ENCODE data around the gene CCP110. TPM values are rescaled to one million over a fixed set of nuclear protein-coding genes. Genes with fewer than 3 reads are reported as not detected.

Gene CCP110
- total RNA-seq, 1 donor from 2014 or later = 14.7 TPM

DNA sequence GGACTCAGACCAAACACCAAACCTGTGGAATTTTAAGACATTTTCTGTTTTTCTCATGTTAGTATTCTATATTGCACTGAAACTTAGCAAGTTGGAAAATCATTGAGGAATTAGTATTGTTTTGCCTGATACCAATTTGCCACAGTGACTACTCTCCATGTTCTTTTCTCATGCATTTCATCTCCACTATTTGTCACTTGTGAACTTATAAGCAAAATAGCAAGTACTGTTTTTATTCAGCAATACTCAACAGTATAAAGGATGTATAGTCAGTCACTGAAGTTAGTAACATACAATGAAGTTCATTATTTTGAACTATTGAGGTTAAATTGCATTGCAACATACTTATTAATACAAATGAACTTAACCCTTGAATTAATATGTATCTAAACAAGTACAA, 25.9 kb downstream of the CCP110 start:
- Histone ChIP-seq H3K79me2 (ENCODE audit: insufficient read depth, low read length) (no peaks in the 10 kb centered on the region), H3K4me3 (ENCODE audit: insufficient read depth, low read depth, low read length) (no peak overlapping the region), H2AFZ (ENCODE audit: low read depth, low read length) (no peak overlapping the region), H3K27ac (ENCODE audit: low read depth, low read length) (no peak overlapping the region), H3K4me1 (ENCODE audit: insufficient read depth, low read length) (no peaks in the 10 kb centered on the region), H3K9me3 (ENCODE audit: insufficient read depth, low read depth, low read length) (no peaks in the 10 kb centered on the region), H3K9ac (ENCODE audit: low read length) (no peak overlapping the region), H4K20me1 (ENCODE audit: insufficient read depth, low read length) (no peaks in the 10 kb centered on the region), H3K27me3 (ENCODE audit: insufficient read depth, low read length) (no peaks in the 10 kb centered on the region), H3K4me2 (ENCODE audit: low read length) (no peak overlapping the region), H3K36me3 (ENCODE audit: insufficient read depth, low read length) (peaks cover 11% of the 10 kb centered on the region)
- H3K4me3 Mint-ChIP-seq (ENCODE audit: unreplicated experiment) = no peak overlapping the region
- H3K36me3 Mint-ChIP-seq (ENCODE audit: low read depth, unreplicated experiment) = no peaks in the 10 kb centered on the region
- FAIRE-seq (no peak), DNase-seq (ENCODE audit: low read depth) (no peak)
- no peak overlapping the region for H3K27ac Mint-ChIP-seq (ENCODE audit: unreplicated experiment)
- H3K4me1 Mint-ChIP-seq (ENCODE audit: low read depth, unreplicated experiment) = peaks cover 1% of the 10 kb centered on the region
- no peaks in the 10 kb centered on the region for H3K9me3 Mint-ChIP-seq (ENCODE audit: unreplicated experiment)
- no peak for TF ChIP-seq EZH2 (IDR thresholded peaks at IDR 0.05; ENCODE audit: insufficient read depth, low read length)
- TF ChIP-seq, protein P1, sequence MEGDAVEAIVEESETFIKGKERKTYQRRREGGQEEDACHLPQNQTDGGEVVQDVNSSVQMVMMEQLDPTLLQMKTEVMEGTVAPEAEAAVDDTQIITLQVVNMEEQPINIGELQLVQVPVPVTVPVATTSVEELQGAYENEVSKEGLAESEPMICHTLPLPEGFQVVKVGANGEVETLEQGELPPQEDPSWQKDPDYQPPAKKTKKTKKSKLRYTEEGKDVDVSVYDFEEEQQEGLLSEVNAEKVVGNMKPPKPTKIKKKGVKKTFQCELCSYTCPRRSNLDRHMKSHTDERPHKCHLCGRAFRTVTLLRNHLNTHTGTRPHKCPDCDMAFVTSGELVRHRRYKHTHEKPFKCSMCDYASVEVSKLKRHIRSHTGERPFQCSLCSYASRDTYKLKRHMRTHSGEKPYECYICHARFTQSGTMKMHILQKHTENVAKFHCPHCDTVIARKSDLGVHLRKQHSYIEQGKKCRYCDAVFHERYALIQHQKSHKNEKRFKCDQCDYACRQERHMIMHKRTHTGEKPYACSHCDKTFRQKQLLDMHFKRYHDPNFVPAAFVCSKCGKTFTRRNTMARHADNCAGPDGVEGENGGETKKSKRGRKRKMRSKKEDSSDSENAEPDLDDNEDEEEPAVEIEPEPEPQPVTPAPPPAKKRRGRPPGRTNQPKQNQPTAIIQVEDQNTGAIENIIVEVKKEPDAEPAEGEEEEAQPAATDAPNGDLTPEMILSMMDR (IDR thresholded peaks at IDR 0.05; ENCODE audit: insufficient read depth, low read depth, low read length) = no peak
- H3K27me3 Mint-ChIP-seq (ENCODE audit: low read depth, unreplicated experiment) = no peaks in the 10 kb centered on the region

DNA sequence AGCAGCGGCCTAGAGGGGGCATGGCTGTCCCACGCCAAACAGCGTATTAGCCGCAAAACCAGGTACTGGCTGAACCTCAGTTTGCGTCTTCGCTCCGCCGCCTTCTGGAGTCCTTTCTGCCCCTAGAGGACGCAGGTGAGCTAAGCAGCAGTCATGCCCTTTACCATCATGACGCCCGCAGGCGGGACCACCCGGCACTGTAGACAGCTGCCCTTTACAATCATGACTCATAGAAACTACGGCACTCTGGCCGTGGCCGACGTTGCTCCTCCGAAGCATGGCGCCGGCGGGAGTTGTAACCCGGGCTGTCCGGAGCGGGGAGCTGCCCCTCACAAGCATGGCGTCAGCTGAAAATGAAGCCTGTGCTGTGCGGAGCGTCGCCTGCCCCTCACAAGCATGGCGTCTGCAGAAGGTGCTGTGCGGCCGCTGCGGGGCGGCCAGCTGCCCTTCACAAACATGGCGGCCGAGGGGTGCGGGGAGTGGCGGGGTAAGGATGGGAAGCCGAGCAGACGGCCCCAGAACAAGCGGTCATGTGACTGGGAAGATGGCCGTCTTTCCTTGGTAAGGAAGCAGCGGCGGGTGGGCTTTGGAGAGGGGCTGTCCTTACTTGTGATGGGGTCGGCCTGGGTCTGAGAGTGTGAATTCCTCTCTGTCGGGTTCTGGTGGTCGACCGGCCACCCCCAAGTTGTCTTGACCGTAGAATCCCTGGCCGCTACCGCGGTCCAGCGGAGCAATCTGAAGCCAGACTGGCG, 31.6 kb downstream of the CCP110 start, which contains the start of gene VPS35L:
VPS35L (plus strand) TSS at position 518 of the 752 bp plus-strand sequence; CDS start at position 545, 27 bp downstream.
- peaks cover 33% of the 10 kb centered on the region for H3K79me2 ChIP-seq (ENCODE audit: insufficient read depth, low read length)
- H2AFZ ChIP-seq (ENCODE audit: low read depth, low read length) = peak within 1 kb of the TSS; percentile 97
- H3K27me3 Mint-ChIP-seq (ENCODE audit: low read depth, unreplicated experiment) = no peaks in the 10 kb centered on the region
- DNase-seq (ENCODE audit: low read depth) = peak; percentile 93
- no peaks in the 10 kb centered on the region for H3K9me3 ChIP-seq (ENCODE audit: insufficient read depth, low read depth, low read length)
- H3K27ac ChIP-seq (ENCODE audit: low read depth, low read length) = peak within 1 kb of the TSS; percentile 94
- no peak for FAIRE-seq
- no peaks in the 10 kb centered on the region for H3K27me3 ChIP-seq (ENCODE audit: insufficient read depth, low read length)
- H3K9ac ChIP-seq (ENCODE audit: low read length) = peak within 1 kb of the TSS; percentile 98
- H3K4me2 ChIP-seq (ENCODE audit: low read length) = peak within 1 kb of the TSS; percentile 96
- peak within 1 kb of the TSS; percentile 97 for H3K27ac Mint-ChIP-seq (ENCODE audit: unreplicated experiment)
- no peaks in the 10 kb centered on the region for H3K36me3 Mint-ChIP-seq (ENCODE audit: low read depth, unreplicated experiment)
- H4K20me1 ChIP-seq (ENCODE audit: insufficient read depth, low read length) = no peaks in the 10 kb centered on the region
- no peaks in the 10 kb centered on the region for H3K9me3 Mint-ChIP-seq (ENCODE audit: unreplicated experiment)
- H3K4me3 Mint-ChIP-seq (ENCODE audit: unreplicated experiment) = peak within 1 kb of the TSS; percentile 92
- H3K36me3 ChIP-seq (ENCODE audit: insufficient read depth, low read length) = no peaks in the 10 kb centered on the region
- H3K4me3 ChIP-seq (ENCODE audit: insufficient read depth, low read depth, low read length) = peak within 1 kb of the TSS; percentile 90
- H3K4me1 ChIP-seq (ENCODE audit: insufficient read depth, low read length) = peaks cover 4% of the 10 kb centered on the region
- H3K4me1 Mint-ChIP-seq (ENCODE audit: low read depth, unreplicated experiment) = peaks cover 3% of the 10 kb centered on the region
- TF ChIP-seq, protein P1 (IDR thresholded peaks at IDR 0.05; ENCODE audit: insufficient read depth, low read depth, low read length) = peak; percentile 61
- TF ChIP-seq EZH2 (IDR thresholded peaks at IDR 0.05; ENCODE audit: insufficient read depth, low read length) = no peak
